ENCODE data around the gene HOXA2.

Gene HOXA2

GRCh38 chr7:27078616-27079233 is 23.8 kb downstream of the HOXA2 start:
- no peak for DNase-seq (ENCODE audit: low read depth)

- no peak for DNase-seq (ENCODE audit: low read depth)
Observed at GRCh38 chr7:27073076-27073475, 29.4 kb downstream of the HOXA2 start.

GRCh38 chr7:27071622-27072390 is 30.7 kb downstream of the HOXA2 start:
- no peak for DNase-seq (ENCODE audit: low read depth)

GRCh38 chr7:27068259-27068658 is 34.2 kb downstream of the HOXA2 start:
- DNase-seq (ENCODE audit: low read depth), result no peak

- no peak for DNase-seq (ENCODE audit: low read depth)
Observed at GRCh38 chr7:27066148-27066547, 36.3 kb downstream of the HOXA2 start.

GRCh38 chr7:27065709-27066108 is 36.8 kb downstream of the HOXA2 start:
- DNase-seq (ENCODE audit: low read depth), result no peak

- no peak for DNase-seq (ENCODE audit: low read depth)
Observed at GRCh38 chr7:27064661-27065060, 37.8 kb downstream of the HOXA2 start.

GRCh38 chr7:27064159-27064558 is 38.3 kb downstream of the HOXA2 start:
- no peak for DNase-seq (ENCODE audit: low read depth)

- DNase-seq (ENCODE audit: low read depth), result no peak
Observed at GRCh38 chr7:27062946-27063345, 39.5 kb downstream of the HOXA2 start.

GRCh38 chr7:27053153-27053552 is 49.3 kb downstream of the HOXA2 start:
- DNase-seq (ENCODE audit: low read depth), result no peak

GRCh38 chr7:27051451-27051850 is 51.0 kb downstream of the HOXA2 start:
- no peak for DNase-seq (ENCODE audit: low read depth)
